Neural crest cell (in vitro differentiated cells): ENCODE data around the gene ITPR1. TPM values are rescaled to one million over a fixed set of nuclear protein-coding genes. Genes with fewer than 3 reads are reported as not detected.

Source experiments
- DNase-seq: peaks from one replicate; pipeline ENCODE4 v3.0.0; 2021; ENCODE audit warnings: low read depth, mixed read lengths, low spot score
- H3K27ac Mint-ChIP-seq: one replicate; pipeline ENCODE4 v1.8.0; 2021; ENCODE audit warnings: mild to moderate bottlenecking, mixed read lengths; ENCODE audit not compliant: unreplicated experiment
- H3K27me3 Mint-ChIP-seq: 2 replicates; pipeline ENCODE4 v1.8.0; 2021; ENCODE audit warnings: low read depth, mild to moderate bottlenecking, mixed read lengths
- H3K36me3 Mint-ChIP-seq: 2 replicates; pipeline ENCODE4 v1.8.0; 2021; ENCODE audit warnings: low read depth, mild to moderate bottlenecking, mixed read lengths
- H3K4me1 Mint-ChIP-seq: 2 replicates; pipeline ENCODE4 v1.8.0; 2021; ENCODE audit warnings: mixed read lengths
- H3K4me3 Mint-ChIP-seq: one replicate; pipeline ENCODE4 v1.8.0; 2021; ENCODE audit warnings: mild to moderate bottlenecking, mixed read lengths
- H3K9me3 Mint-ChIP-seq: 2 replicates; pipeline ENCODE4 v1.8.0; 2021; ENCODE audit warnings: mixed read lengths
- total RNA-seq: library from RNA; stranded (reverse); gene quantifications from 2 replicates; pipeline ENCODE4 v1.2.1, GENCODE V29; 2021
- TF ChIP-seq, protein P1 (sequence below): fragments of 200-600 bp; sonication (generic); conservative IDR thresholded peaks from 2 replicates; pipeline ENCODE4 v1.5.0; 2021; ENCODE audit warnings: antibody characterized with exemption, mild to moderate bottlenecking

ITPR1 gene
- total RNA-seq, 1 donor from 2014 or later: 4.8 TPM

DNA sequence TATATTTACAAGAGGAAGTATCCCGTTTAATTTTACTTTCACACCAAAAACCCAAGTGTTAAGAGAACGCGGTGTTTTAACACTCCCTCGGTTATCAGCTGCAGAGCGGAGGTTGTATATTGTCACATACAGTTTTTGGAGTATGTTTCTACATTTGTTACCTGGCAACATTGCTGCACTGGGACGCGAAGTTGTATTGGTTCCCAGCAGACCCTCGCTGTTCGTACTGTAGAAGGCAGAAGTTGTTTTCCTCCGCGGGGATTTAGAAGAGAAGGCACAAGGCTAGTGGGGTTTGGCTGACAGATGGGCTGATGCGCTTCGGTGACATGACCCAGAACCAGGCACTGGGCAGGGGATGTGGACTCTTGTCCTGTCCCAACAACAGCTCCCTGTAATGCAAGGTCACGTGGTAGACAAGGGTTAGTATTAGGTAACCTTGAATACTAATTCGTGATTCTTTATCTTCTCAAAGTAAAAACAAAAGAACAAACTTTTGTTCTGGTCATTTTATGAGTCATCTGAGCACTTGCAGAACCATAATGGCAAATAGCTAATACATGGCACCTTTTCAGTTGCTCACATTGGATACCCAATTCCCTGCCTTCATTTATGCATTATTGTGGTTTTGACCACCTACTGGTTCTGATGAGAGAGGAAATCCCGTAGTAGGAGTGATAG lies 255.7 kb downstream of the ITPR1 start:
- Mint-ChIP-seq H3K4me1 (peaks cover 11% of the 10 kb centered on the region), H3K27me3 (peaks cover 20% of the 10 kb centered on the region), H3K27ac (no peak overlapping the region), H3K36me3 (peaks cover 2% of the 10 kb centered on the region), H3K4me3 (no peak overlapping the region), H3K9me3 (no peaks in the 10 kb centered on the region)
- TF ChIP-seq, protein P1, sequence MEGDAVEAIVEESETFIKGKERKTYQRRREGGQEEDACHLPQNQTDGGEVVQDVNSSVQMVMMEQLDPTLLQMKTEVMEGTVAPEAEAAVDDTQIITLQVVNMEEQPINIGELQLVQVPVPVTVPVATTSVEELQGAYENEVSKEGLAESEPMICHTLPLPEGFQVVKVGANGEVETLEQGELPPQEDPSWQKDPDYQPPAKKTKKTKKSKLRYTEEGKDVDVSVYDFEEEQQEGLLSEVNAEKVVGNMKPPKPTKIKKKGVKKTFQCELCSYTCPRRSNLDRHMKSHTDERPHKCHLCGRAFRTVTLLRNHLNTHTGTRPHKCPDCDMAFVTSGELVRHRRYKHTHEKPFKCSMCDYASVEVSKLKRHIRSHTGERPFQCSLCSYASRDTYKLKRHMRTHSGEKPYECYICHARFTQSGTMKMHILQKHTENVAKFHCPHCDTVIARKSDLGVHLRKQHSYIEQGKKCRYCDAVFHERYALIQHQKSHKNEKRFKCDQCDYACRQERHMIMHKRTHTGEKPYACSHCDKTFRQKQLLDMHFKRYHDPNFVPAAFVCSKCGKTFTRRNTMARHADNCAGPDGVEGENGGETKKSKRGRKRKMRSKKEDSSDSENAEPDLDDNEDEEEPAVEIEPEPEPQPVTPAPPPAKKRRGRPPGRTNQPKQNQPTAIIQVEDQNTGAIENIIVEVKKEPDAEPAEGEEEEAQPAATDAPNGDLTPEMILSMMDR: no peak
- no peak for DNase-seq

DNA sequence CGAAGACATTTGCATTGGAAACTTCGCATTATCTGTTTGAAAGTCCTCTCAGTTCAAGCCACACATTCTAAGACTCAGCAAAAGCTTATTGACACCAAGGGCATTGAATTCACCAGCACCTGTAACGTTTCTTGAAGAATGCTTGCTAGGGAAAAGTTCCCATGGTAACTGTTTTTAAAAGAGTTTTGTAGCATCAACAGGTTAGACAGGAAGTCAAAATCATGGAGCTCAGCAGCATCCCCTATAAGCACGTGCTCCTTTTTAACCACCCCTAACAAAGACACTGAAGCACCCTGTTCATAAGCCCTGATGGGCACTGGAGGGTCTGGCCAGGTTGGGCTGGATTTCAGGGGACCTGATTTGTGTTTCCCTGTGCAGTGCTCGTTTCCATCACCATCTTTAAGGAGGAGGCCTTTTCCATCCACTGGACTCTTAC lies 256.4 kb downstream of the ITPR1 start:
- Mint-ChIP-seq H3K27me3 (peaks cover 20% of the 10 kb centered on the region), H3K4me3 (no peak overlapping the region), H3K9me3 (no peaks in the 10 kb centered on the region), H3K27ac (no peak overlapping the region), H3K4me1 (peaks cover 11% of the 10 kb centered on the region), H3K36me3 (peaks cover 2% of the 10 kb centered on the region)
- TF ChIP-seq, protein P1: no peak
- no peak for DNase-seq

DNA sequence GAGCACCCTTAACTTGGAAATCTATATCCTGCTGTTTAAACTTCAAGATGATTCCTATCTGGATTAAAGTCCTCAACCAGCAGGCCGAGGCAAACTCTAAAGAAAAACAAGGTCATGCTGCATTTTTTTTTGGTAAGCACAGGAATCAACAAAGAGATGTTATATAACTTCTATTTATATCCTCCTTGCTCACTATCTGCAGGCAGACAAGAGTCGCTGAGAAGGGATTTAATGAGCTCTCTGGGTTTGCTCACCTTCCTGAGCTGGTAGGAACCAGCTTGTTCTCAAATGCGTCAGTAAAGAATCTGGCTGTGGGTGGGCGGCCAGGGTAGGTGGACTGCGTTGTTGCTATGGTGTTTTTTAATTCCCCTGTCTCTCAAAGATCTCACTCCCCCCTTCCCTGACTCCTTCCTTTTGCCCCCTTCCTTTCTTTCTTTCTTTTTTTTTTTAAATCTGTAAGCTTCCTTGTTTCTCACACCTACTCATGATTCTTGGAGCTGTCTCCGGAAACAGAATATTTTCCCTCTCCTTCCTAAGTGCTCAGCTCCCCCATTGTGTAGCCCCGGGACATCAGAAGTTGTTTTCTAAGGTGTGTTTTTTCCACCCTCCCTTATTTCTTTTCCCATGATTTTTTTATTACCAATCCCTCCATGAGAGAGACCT lies 257.3 kb downstream of the ITPR1 start:
- Mint-ChIP-seq H3K9me3 (no peaks in the 10 kb centered on the region), H3K4me3 (no peak overlapping the region), H3K27me3 (peaks cover 15% of the 10 kb centered on the region), H3K4me1 (peaks cover 11% of the 10 kb centered on the region), H3K36me3 (peaks cover 2% of the 10 kb centered on the region), H3K27ac (no peak overlapping the region)
- TF ChIP-seq, protein P1: no peak
- DNase-seq: no peak

DNA sequence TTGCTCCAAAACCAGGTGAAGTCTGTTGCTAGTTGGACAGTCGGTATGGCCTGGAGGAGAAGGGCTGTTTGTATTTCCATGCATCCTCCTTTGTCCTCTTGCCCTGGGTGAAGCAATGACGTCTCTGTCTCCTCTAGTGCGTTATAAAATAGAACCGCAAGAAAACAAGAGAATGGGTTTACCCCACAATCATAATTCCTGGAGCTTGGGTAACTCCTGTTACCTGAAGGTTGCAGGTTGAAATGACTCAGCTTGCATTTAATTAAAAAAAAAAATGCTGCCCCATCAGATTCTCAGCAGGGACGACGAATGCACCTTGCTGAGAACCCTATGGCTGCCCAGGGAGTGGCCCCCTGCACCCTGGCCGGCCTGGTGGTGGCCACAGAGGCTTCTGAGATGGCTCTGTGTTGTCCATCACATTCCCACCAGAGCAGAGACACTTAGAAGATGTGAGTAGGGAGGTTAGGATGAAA lies 257.9 kb downstream of the ITPR1 start:
- no peaks in the 10 kb centered on the region for H3K36me3 Mint-ChIP-seq
- no peaks in the 10 kb centered on the region for H3K9me3 Mint-ChIP-seq
- no peak for DNase-seq
- peaks cover 15% of the 10 kb centered on the region for H3K4me1 Mint-ChIP-seq
- H3K27ac Mint-ChIP-seq: no peak overlapping the region
- peaks cover 12% of the 10 kb centered on the region for H3K27me3 Mint-ChIP-seq
- H3K4me3 Mint-ChIP-seq: no peak overlapping the region
- TF ChIP-seq, protein P1: no peak

DNA sequence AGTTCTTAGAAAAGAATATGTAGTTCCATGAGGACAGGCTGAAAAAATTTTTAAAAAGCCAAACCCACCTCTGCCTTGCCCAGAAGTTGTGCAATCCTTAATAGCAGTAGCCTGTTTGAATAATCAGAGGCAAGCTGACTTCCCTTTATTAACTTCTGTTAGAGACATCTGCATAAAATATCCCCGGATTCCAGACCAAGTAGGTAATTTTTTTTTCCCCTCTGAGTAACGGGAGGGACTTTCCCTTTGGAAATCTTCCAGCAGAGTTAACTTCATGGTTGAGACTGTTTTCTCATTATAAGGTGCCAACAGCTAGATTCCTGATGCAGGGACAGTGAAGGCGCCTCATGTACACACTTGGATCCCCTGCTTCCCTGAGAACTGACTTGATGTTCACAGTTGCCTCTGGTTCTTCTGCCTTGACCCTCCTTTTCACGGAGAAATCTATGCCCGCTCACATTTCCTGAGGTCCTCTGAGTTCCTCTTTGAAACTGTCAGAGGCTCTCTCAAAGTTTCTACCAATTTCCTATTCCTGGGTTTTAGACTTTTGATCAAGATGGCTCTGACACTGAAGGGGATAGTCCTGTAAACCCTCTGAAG lies 258.5 kb downstream of the ITPR1 start:
- no peak overlapping the region for H3K4me3 Mint-ChIP-seq
- no peak overlapping the region for H3K27ac Mint-ChIP-seq
- no peaks in the 10 kb centered on the region for H3K9me3 Mint-ChIP-seq
- H3K36me3 Mint-ChIP-seq: no peaks in the 10 kb centered on the region
- TF ChIP-seq, protein P1: no peak
- DNase-seq: no peak
- peaks cover 16% of the 10 kb centered on the region for H3K4me1 Mint-ChIP-seq
- peaks cover 8% of the 10 kb centered on the region for H3K27me3 Mint-ChIP-seq
